Naive thymus-derived CD4-positive, alpha-beta T cell (primary cell): Measurements from ENCODE around the gene SCRG1. TPM values are rescaled to one million over a fixed set of nuclear protein-coding genes. Genes with fewer than 3 reads are reported as not detected.

ENCODE experiments used
- ATAC-seq: fragments of 150-1000 bp; cut with Tn5 transposase; 2 replicates; pipeline ENCODE4 v1.10.0; 2021; ENCODE audit warnings: mild to moderate bottlenecking, moderate library complexity
- CTCF ChIA-PET: fragments of 350-600 bp; sonication (Branson Sonifier 250); formaldehyde crosslinking; loops from one replicate; lab custom pipeline; 2021; ENCODE audit warnings: antibody characterized with exemption; lab: Charles Lee
- POLR2A ChIA-PET: fragments of 350-600 bp; sonication (Branson Sonifier 250); formaldehyde crosslinking; loops from one replicate; lab custom pipeline; 2021; ENCODE audit warnings: antibody characterized with exemption, inconsistent platforms; lab: Charles Lee
- DNase-seq, 9 donors: peaks; one replicate each; pipeline versions ENCODE4 v3.0.0 to v3.0.0-alpha.2; 2020 to 2022; ENCODE audit warnings: mixed read lengths in 1 of 9
- H3K27ac ChIP-seq: one replicate; pipeline ENCODE4 v1.7.0; 2013; ENCODE audit warnings: mild to moderate bottlenecking, low read depth, low read length, moderate library complexity
- H3K27me3 ChIP-seq, 2 donors: one replicate each; pipeline ENCODE4 v1.7.0; 2013; ENCODE audit warnings: low read length in 2 of 2, mild to moderate bottlenecking in 2 of 2, moderate library complexity in 2 of 2; ENCODE audit not compliant: control insufficient read depth in 2 of 2, insufficient read depth in 2 of 2
- H3K36me3 ChIP-seq, 3 experiments: 1 replicate in 2 of 3; 2 replicates in 1 of 3; pipeline ENCODE4 v1.7.0; 2013; ENCODE audit warnings: low read length in 3 of 3, mild to moderate bottlenecking in 3 of 3, moderate library complexity in 1 of 3; ENCODE audit not compliant: insufficient read depth in 3 of 3, control insufficient read depth in 2 of 3
- H3K4me1 ChIP-seq, 2 donors: one replicate each; pipeline ENCODE4 v1.7.0; 2013; ENCODE audit warnings: low read length in 2 of 2, mild to moderate bottlenecking in 2 of 2, moderate library complexity in 1 of 2; ENCODE audit not compliant: control insufficient read depth in 2 of 2, insufficient read depth in 2 of 2
- H3K4me3 ChIP-seq: 2 replicates; pipeline ENCODE4 v1.7.0; 2013; ENCODE audit warnings: mild to moderate bottlenecking, low read length
- H3K9me3 ChIP-seq, 3 experiments: 1 replicate in 2 of 3; 2 replicates in 1 of 3; pipeline ENCODE4 v1.7.0; 2013; ENCODE audit warnings: low read length in 3 of 3; ENCODE audit not compliant: control insufficient read depth in 2 of 3
- H3K27ac Mint-ChIP-seq, 9 donors: one replicate each; pipeline ENCODE4 v1.8.0; 2020 to 2022; ENCODE audit warnings: mixed read lengths in 9 of 9, mild to moderate bottlenecking in 8 of 9, moderate library complexity in 5 of 9, inconsistent platforms in 2 of 9
- H3K27me3 Mint-ChIP-seq, 5 donors: one replicate each; pipeline ENCODE4 v1.8.0; 2021 to 2022; ENCODE audit warnings: mixed read lengths in 5 of 5, mild to moderate bottlenecking in 1 of 5
- H3K36me3 Mint-ChIP-seq, 5 donors: one replicate each; pipeline ENCODE4 v1.8.0; 2020 to 2022; ENCODE audit warnings: mixed read lengths in 5 of 5, mild to moderate bottlenecking in 3 of 5, inconsistent platforms in 1 of 5
- H3K4me1 Mint-ChIP-seq, 7 donors: one replicate each; pipeline ENCODE4 v1.8.0; 2020 to 2022; ENCODE audit warnings: mixed read lengths in 7 of 7, mild to moderate bottlenecking in 3 of 7, inconsistent platforms in 1 of 7
- H3K4me3 Mint-ChIP-seq, 10 donors: one replicate each; pipeline ENCODE4 v1.8.0; 2020 to 2022; ENCODE audit warnings: mild to moderate bottlenecking in 10 of 10, mixed read lengths in 10 of 10, moderate library complexity in 6 of 10, inconsistent platforms in 2 of 10
- H3K9me3 Mint-ChIP-seq, 11 donors: one replicate each; pipeline ENCODE4 v1.8.0; 2020 to 2022; ENCODE audit warnings: mixed read lengths in 11 of 11, mild to moderate bottlenecking in 4 of 11, inconsistent platforms in 1 of 11, moderate library complexity in 1 of 11
- intact Hi-C, 2 donors: fragments of 100-400 bp; cut with micrococcal nuclease; formaldehyde crosslinking; loops; one replicate each; pipeline ENCODE4 v1.15.1; 2023
- polyA plus RNA-seq, 2 donors: library from polyadenylated mRNA; unstranded; fragments of 300-500 nt; fragmentation: Illumina TruSeq; gene quantifications; one replicate each; pipeline ENCODE4 v1.2.3, GENCODE V29; 2021
- total RNA-seq, 6 experiments: library from RNA in 5 of 6; stranded (reverse) in 5 of 6; gene quantifications; 1 replicate in 5 of 6; 2 replicates in 1 of 6; pipeline ENCODE4 v1.2.3 and lab custom pipeline; 2021 to 2026

SCRG1 gene
- total and polyA plus RNA-seq, 7 experiments from 2014 or later = not detected

DNA sequence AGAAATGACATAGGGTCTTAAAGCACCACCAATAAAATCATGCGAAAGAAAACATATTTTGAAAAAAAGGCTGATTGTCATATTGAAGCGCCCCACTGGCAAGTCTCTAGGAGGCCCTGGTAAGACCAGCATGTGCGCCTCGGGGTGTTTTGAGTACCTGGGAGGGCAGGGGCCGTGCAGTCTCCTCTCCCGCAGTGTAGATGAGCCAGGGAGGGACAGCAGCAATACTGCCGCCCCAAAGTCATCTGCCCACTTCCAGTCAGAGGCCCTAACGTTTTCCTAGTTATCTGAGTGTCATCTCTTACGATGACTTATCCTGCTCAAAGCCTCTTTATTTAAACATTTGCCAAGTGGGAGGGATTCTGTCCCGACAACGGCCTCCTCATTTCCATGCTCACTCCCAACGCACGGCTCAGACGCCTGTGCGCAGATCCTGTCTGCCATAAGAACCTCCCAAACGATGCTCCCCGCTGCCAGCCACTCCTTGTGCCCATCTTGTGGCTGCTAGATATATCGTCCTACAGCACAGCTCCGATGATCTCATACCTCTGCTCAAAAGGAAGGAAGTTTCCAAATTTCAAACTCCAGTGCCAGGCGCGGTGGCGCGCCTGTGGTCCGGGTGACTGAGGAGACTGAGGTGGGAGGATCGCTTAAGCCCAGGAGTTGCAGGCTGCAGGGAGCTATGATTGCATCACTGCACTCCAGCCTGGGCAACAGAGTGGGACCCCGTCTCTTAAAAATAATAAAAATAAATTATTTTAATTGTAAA lies 17.2 kb upstream of the SCRG1 start:
- no peak overlapping the region for H3K27ac Mint-ChIP-seq
- ATAC-seq (peak; percentile 75), DNase-seq (peak in 1 of 9 donors; percentile 17)
- no peaks in the 10 kb centered on the region for H3K36me3 ChIP-seq
- no peaks in the 10 kb centered on the region for H3K9me3 ChIP-seq
- intact Hi-C loops = loop anchor here in 1 of 2 donors (5.0 kb wide), 1 partner anchor 389 kb away; no protein-coding TSS in a partner anchor
- H3K4me3 Mint-ChIP-seq = no peak overlapping the region
- no peaks in the 10 kb centered on the region for H3K4me1 ChIP-seq
- peaks cover 4 to 11% (median 5%) of the 10 kb centered on the region in 7 donors for H3K4me1 Mint-ChIP-seq
- no peaks in the 10 kb centered on the region for H3K27me3 ChIP-seq
- H3K4me3 ChIP-seq = no peak overlapping the region
- H3K36me3 Mint-ChIP-seq = peaks cover 0 to 2% (median 0%) of the 10 kb centered on the region in 5 donors
- ChIA-PET CTCF (interaction anchor here (0.6 to 4.2 kb wide), 5 partner anchors 97 to 402 kb away, joined by 3 to 48 read pairs (median 4); no protein-coding TSS in a partner anchor), POLR2A (no interaction called here)
- peaks cover 0 to 2% (median 0%) of the 10 kb centered on the region in 11 donors for H3K9me3 Mint-ChIP-seq
- H3K27me3 Mint-ChIP-seq = peaks cover 0 to 6% (median 2%) of the 10 kb centered on the region in 5 donors
- H3K27ac ChIP-seq = no peak overlapping the region

DNA sequence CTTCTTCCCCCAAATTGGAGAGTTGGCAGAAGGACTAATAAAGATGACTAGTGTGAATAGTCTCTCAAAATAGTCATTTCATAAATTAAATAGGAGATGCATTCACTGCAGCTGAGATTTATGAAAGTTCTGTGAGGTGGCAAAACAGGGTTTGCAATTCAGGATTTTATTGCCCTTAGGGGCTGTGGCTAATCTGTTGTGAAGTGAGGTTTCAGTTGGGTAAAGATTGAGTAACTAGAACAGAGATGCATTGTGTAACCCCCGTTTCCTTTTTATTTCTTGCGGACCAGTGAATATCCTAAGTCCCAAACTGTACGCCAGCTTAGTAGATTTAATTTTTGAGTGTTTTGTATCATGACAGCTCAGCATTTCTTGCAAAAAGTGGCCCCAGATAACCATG lies 16.2 kb upstream of the SCRG1 start:
- no peak overlapping the region for H3K27ac Mint-ChIP-seq
- intact Hi-C loops = loop anchor here in 1 of 2 donors (5.0 kb wide), 1 partner anchor 388 kb away; no protein-coding TSS in a partner anchor
- peaks cover 0 to 6% (median 2%) of the 10 kb centered on the region in 5 donors for H3K27me3 Mint-ChIP-seq
- Histone ChIP-seq H3K9me3 (no peaks in the 10 kb centered on the region), H3K4me3 (no peak overlapping the region), H3K27me3 (no peaks in the 10 kb centered on the region), H3K27ac (no peak overlapping the region), H3K36me3 (no peaks in the 10 kb centered on the region), H3K4me1 (no peaks in the 10 kb centered on the region)
- ATAC-seq (no peak), DNase-seq (no peak)
- peaks cover 0 to 2% (median 0%) of the 10 kb centered on the region in 5 donors for H3K36me3 Mint-ChIP-seq
- POLR2A ChIA-PET = no interaction called here
- CTCF ChIA-PET = interaction anchor here (1.0 to 4.8 kb wide), 4 partner anchors 14 to 403 kb away, joined by 3 to 45 read pairs (median 5); no protein-coding TSS in a partner anchor
- H3K9me3 Mint-ChIP-seq = peaks cover 0 to 2% (median 0%) of the 10 kb centered on the region in 11 donors
- peaks cover 0 to 9% (median 0%) of the 10 kb centered on the region in 7 donors for H3K4me1 Mint-ChIP-seq
- no peak overlapping the region for H3K4me3 Mint-ChIP-seq

DNA sequence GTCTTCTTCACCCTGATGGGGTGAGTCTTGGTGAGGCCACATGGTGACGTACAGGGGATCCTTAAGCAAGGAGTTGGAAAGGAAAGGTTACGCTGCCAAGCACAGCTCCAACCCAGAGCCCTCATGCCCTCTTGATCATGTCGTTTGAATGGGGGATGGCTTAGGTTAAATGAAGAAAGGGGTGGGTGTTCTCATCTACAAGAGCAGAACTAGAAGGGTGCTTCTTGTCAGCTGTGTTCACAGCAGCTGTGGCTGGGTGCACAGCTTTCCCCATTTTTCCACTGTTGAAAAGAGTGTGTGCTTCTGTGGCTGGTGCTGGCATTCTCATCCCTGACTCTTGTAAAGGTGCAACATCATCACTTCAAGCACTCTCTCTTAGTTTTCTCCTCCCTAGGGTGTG lies 15.5 kb upstream of the SCRG1 start:
- DNase-seq (no peak), ATAC-seq (no peak)
- H3K36me3 Mint-ChIP-seq = peaks cover 0 to 2% (median 0%) of the 10 kb centered on the region in 5 donors
- no peaks in the 10 kb centered on the region for H3K4me1 ChIP-seq
- no peaks in the 10 kb centered on the region for H3K9me3 ChIP-seq
- H3K27ac Mint-ChIP-seq = no peak overlapping the region
- ChIA-PET CTCF (interaction anchor here (1.0 to 4.8 kb wide), 3 partner anchors 13 to 403 kb away, joined by 3 to 45 read pairs (median 3); no protein-coding TSS in a partner anchor), POLR2A (no interaction called here)
- H3K27me3 Mint-ChIP-seq = peaks cover 0 to 6% (median 2%) of the 10 kb centered on the region in 5 donors
- H3K9me3 Mint-ChIP-seq = peaks cover 0 to 2% (median 0%) of the 10 kb centered on the region in 11 donors
- no peak overlapping the region for H3K27ac ChIP-seq
- intact Hi-C loops = no loop called here
- no peak overlapping the region for H3K4me3 Mint-ChIP-seq
- H3K4me1 Mint-ChIP-seq = peaks cover 0 to 9% (median 0%) of the 10 kb centered on the region in 7 donors
- no peaks in the 10 kb centered on the region for H3K27me3 ChIP-seq
- no peaks in the 10 kb centered on the region for H3K36me3 ChIP-seq
- no peak overlapping the region for H3K4me3 ChIP-seq

DNA sequence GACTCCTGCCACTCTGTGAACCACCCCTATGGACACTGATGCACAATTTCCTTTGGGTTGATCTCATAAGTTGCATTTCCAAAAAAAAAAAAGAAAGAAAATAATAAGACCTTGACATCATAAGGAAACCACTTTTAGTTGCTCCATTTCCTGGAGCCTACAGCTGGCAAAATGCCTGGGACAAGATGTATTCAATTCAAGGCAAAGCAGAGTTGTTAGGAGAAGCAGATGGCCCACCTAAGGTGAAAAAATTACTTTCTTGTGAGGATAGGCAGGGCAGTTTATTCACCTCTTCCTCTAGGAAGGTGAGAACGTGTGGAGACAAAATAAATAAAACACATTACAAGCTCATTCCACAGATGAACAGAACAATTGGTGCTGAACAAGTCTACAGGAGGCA lies 14.1 kb upstream of the SCRG1 start:
- H3K27me3 ChIP-seq = no peaks in the 10 kb centered on the region
- no peaks in the 10 kb centered on the region for H3K36me3 ChIP-seq
- H3K27ac ChIP-seq = no peak overlapping the region
- CTCF ChIA-PET = interaction anchor here (1.1 to 4.8 kb wide), 3 partner anchors 93 to 400 kb away, joined by 3 to 45 read pairs (median 4); no protein-coding TSS in a partner anchor
- no peak overlapping the region for H3K4me3 ChIP-seq
- DNase-seq (no peak), ATAC-seq (no peak)
- intact Hi-C loops = no loop called here
- H3K36me3 Mint-ChIP-seq = peaks cover 0 to 2% (median 0%) of the 10 kb centered on the region in 5 donors
- H3K9me3 ChIP-seq = no peaks in the 10 kb centered on the region
- H3K4me1 Mint-ChIP-seq = peaks cover 0 to 9% (median 0%) of the 10 kb centered on the region in 7 donors
- peaks cover 0 to 6% (median 0%) of the 10 kb centered on the region in 5 donors for H3K27me3 Mint-ChIP-seq
- no peak overlapping the region for H3K4me3 Mint-ChIP-seq
- H3K9me3 Mint-ChIP-seq = no peaks in the 10 kb centered on the region
- no peaks in the 10 kb centered on the region for H3K4me1 ChIP-seq
- no peak overlapping the region for H3K27ac Mint-ChIP-seq
- POLR2A ChIA-PET = no interaction called here

DNA sequence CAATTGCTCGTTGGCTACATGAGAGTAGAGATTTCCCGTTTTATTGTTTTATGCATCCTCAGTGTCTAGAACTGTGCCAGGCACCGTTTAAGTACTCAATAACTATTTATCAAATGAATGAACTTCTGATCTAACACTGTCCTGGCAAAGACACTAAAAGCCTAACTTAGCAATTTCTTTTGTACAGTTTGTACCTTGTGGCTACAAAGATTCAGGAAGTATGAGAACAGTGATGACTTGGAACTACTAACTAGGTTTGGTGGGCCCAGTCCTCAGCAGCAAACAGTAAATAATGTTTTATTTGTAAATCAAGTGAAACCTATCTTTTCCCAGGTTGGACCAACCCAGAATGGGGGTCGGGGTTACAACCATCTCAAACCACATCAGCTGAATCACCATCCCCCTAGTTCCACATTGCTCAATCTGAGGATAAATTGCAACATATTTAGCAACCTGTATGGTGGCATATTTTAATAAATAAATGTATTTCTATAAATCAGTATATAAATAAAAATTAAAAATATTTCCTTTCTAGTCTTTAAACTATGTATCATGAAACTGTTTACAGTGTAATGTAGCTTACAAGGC lies 12.3 kb upstream of the SCRG1 start:
- peaks cover 0 to 9% (median 0%) of the 10 kb centered on the region in 5 donors for H3K27me3 Mint-ChIP-seq
- DNase-seq (no peak), ATAC-seq (no peak)
- Histone ChIP-seq H3K27me3 (no peaks in the 10 kb centered on the region), H3K36me3 (no peaks in the 10 kb centered on the region), H3K4me3 (no peak overlapping the region), H3K4me1 (no peaks in the 10 kb centered on the region), H3K27ac (no peak overlapping the region), H3K9me3 (no peaks in the 10 kb centered on the region)
- no peak overlapping the region for H3K4me3 Mint-ChIP-seq
- ChIA-PET CTCF (interaction anchor here (0.8 to 4.8 kb wide), 3 partner anchors 9 to 398 kb away, joined by 3 to 45 read pairs (median 3); no protein-coding TSS in a partner anchor), POLR2A (no interaction called here)
- intact Hi-C loops = no loop called here
- H3K27ac Mint-ChIP-seq = no peak overlapping the region
- peaks cover 0 to 2% (median 0%) of the 10 kb centered on the region in 5 donors for H3K36me3 Mint-ChIP-seq
- H3K4me1 Mint-ChIP-seq = peaks cover 0 to 7% (median 0%) of the 10 kb centered on the region in 7 donors
- no peaks in the 10 kb centered on the region for H3K9me3 Mint-ChIP-seq

DNA sequence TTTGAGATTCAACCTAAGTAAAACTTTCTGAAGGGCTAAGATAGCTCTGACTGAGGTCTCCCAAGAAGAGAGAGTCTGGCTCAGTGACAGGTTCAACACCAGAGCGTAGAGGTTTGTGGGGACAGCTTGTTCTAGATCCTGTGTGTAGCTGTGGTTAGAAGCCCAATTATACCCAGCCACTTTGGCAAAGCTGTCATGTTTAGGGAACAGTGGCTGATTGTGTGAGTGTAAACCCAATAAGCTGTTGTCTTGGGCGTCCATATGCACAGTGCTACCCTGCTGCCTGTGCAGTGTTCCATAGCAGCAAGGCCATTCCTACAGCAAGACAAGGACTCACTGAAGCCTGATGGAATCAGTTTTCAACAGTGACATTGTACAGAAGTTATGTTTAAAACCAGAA lies 11.2 kb upstream of the SCRG1 start:
- Mint-ChIP-seq H3K27me3 (peaks cover 0 to 9% (median 2%) of the 10 kb centered on the region in 5 donors), H3K9me3 (no peaks in the 10 kb centered on the region), H3K36me3 (peaks cover 0 to 11% (median 0%) of the 10 kb centered on the region in 5 donors), H3K4me3 (no peak overlapping the region), H3K4me1 (peaks cover 0 to 14% (median 0%) of the 10 kb centered on the region in 7 donors), H3K27ac (no peak overlapping the region)
- no peaks in the 10 kb centered on the region for H3K27me3 ChIP-seq
- no peak for ATAC-seq
- no peak overlapping the region for H3K4me3 ChIP-seq
- ChIA-PET POLR2A (no interaction called here), CTCF (interaction anchor here (0.6 kb wide), 1 partner anchor 10 kb away, joined by 4 read pairs; no protein-coding TSS in a partner anchor)
- no peak for DNase-seq
- H3K36me3 ChIP-seq = no peaks in the 10 kb centered on the region
- H3K27ac ChIP-seq = no peak overlapping the region
- no peaks in the 10 kb centered on the region for H3K4me1 ChIP-seq
- H3K9me3 ChIP-seq = no peaks in the 10 kb centered on the region
- intact Hi-C loops = no loop called here
